ENCODE results near the gene CNOT8. TPM values are rescaled to one million over a fixed set of nuclear protein-coding genes. Genes with fewer than 3 reads are reported as not detected.
"Not testable (repeated sequence)": the region's sequence is repeated elsewhere in the genome, so short reads cannot be mapped to it uniquely, and the experiment has no call there.

The CNOT8 gene
- total RNA-seq, 1 experiment from 2014 or later = 64.3 TPM

GRCh38 chr5:154898210-154898609, 39.8 kb downstream of the CNOT8 start:
- Histone ChIP-seq H3K4me2 (ENCODE audit: low read depth, low read length, poor library complexity, severe bottlenecking) (no peak overlapping the region), H3K27ac (ENCODE audit: low read length) (no peak overlapping the region), H3K36me3 (ENCODE audit: insufficient read depth, low read length) (peaks cover 63% of the 10 kb centered on the region), H3K27me3 (ENCODE audit: low read length) (no peaks in the 10 kb centered on the region), H2AFZ (ENCODE audit: low read length) (no peak overlapping the region), H3K9me3 (ENCODE audit: low read length) (no peaks in the 10 kb centered on the region), H3K4me1 (ENCODE audit: low read length) (no peaks in the 10 kb centered on the region), H3K9me2 (replicated peaks; ENCODE audit: insufficient read depth, low read length) (no peaks in the 10 kb centered on the region), H3K9ac (ENCODE audit: low read length) (no peak overlapping the region), H4K20me1 (ENCODE audit: insufficient read depth, low read depth, low read length) (no peaks in the 10 kb centered on the region), H3K4me3 (ENCODE audit: low read length) (no peak overlapping the region), H3K79me2 (ENCODE audit: low read length) (no peaks in the 10 kb centered on the region)
- no peak for DNase-seq

- H3K9me3 ChIP-seq (ENCODE audit: low read length) = no peaks in the 10 kb centered on the region
- H4K20me1 ChIP-seq (ENCODE audit: insufficient read depth, low read depth, low read length) = no peaks in the 10 kb centered on the region
- H3K27ac ChIP-seq (ENCODE audit: low read length) = no peak overlapping the region
- H2AFZ ChIP-seq (ENCODE audit: low read length) = no peak overlapping the region
- no peak overlapping the region for H3K9ac ChIP-seq (ENCODE audit: low read length)
- H3K27me3 ChIP-seq (ENCODE audit: low read length) = no peaks in the 10 kb centered on the region
- no peaks in the 10 kb centered on the region for H3K4me1 ChIP-seq (ENCODE audit: low read length)
- peaks cover 61% of the 10 kb centered on the region for H3K36me3 ChIP-seq (ENCODE audit: insufficient read depth, low read length)
- no peaks in the 10 kb centered on the region for H3K79me2 ChIP-seq (ENCODE audit: low read length)
- H3K9me2 ChIP-seq (replicated peaks; ENCODE audit: insufficient read depth, low read length) = no peaks in the 10 kb centered on the region
- no peak overlapping the region for H3K4me3 ChIP-seq (ENCODE audit: low read length)
- no peak overlapping the region for H3K4me2 ChIP-seq (ENCODE audit: low read depth, low read length, poor library complexity, severe bottlenecking)
- DNase-seq = no peak
These were observed 40.9 kb downstream of the CNOT8 start for GRCh38 chr5:154899151-154899816.

- peaks cover 64% of the 10 kb centered on the region for H3K36me3 ChIP-seq (ENCODE audit: insufficient read depth, low read length)
- no peak for DNase-seq
These were observed 41.6 kb downstream of the CNOT8 start for GRCh38 chr5:154900066-154900465.

GRCh38 chr5:154901276-154901675, 42.8 kb downstream of the CNOT8 start:
- peaks cover 66% of the 10 kb centered on the region for H3K36me3 ChIP-seq (ENCODE audit: insufficient read depth, low read length)

More at GRCh38 chr5:154900066-154900465, 41.6 kb downstream of the CNOT8 start:
- no peaks in the 10 kb centered on the region for H4K20me1 ChIP-seq (ENCODE audit: insufficient read depth, low read depth, low read length)
- H3K27me3 ChIP-seq (ENCODE audit: low read length) = no peaks in the 10 kb centered on the region
- no peak overlapping the region for H2AFZ ChIP-seq (ENCODE audit: low read length)
- H3K9me3 ChIP-seq (ENCODE audit: low read length) = no peaks in the 10 kb centered on the region
- H3K4me2 ChIP-seq (ENCODE audit: low read depth, low read length, poor library complexity, severe bottlenecking) = no peak overlapping the region
- H3K4me3 ChIP-seq (ENCODE audit: low read length) = no peak overlapping the region
- no peaks in the 10 kb centered on the region for H3K79me2 ChIP-seq (ENCODE audit: low read length)
- no peak overlapping the region for H3K27ac ChIP-seq (ENCODE audit: low read length)
- no peaks in the 10 kb centered on the region for H3K9me2 ChIP-seq (replicated peaks; ENCODE audit: insufficient read depth, low read length)
- H3K9ac ChIP-seq (ENCODE audit: low read length) = no peak overlapping the region
- no peaks in the 10 kb centered on the region for H3K4me1 ChIP-seq (ENCODE audit: low read length)

GRCh38 chr5:154901913-154902312, 43.5 kb downstream of the CNOT8 start:
- no peaks in the 10 kb centered on the region for H4K20me1 ChIP-seq (ENCODE audit: insufficient read depth, low read depth, low read length)
- no peak overlapping the region for H3K9ac ChIP-seq (ENCODE audit: low read length)
- no peak overlapping the region for H2AFZ ChIP-seq (ENCODE audit: low read length)
- H3K4me1 ChIP-seq (ENCODE audit: low read length) = no peaks in the 10 kb centered on the region
- no peak overlapping the region for H3K4me3 ChIP-seq (ENCODE audit: low read length)
- no peak for DNase-seq
- H3K79me2 ChIP-seq (ENCODE audit: low read length) = no peaks in the 10 kb centered on the region
- H3K9me3 ChIP-seq (ENCODE audit: low read length) = no peaks in the 10 kb centered on the region
- H3K36me3 ChIP-seq (ENCODE audit: insufficient read depth, low read length) = peaks cover 68% of the 10 kb centered on the region
- no peak overlapping the region for H3K27ac ChIP-seq (ENCODE audit: low read length)
- no peaks in the 10 kb centered on the region for H3K9me2 ChIP-seq (replicated peaks; ENCODE audit: insufficient read depth, low read length)
- no peak overlapping the region for H3K4me2 ChIP-seq (ENCODE audit: low read depth, low read length, poor library complexity, severe bottlenecking)
- H3K27me3 ChIP-seq (ENCODE audit: low read length) = no peaks in the 10 kb centered on the region

More at GRCh38 chr5:154901276-154901675, 42.8 kb downstream of the CNOT8 start:
- Histone ChIP-seq H2AFZ (ENCODE audit: low read length) (no peak overlapping the region), H3K4me1 (ENCODE audit: low read length) (no peaks in the 10 kb centered on the region), H3K79me2 (ENCODE audit: low read length) (no peaks in the 10 kb centered on the region), H3K27ac (ENCODE audit: low read length) (no peak overlapping the region), H3K27me3 (ENCODE audit: low read length) (no peaks in the 10 kb centered on the region), H3K9me2 (replicated peaks; ENCODE audit: insufficient read depth, low read length) (no peaks in the 10 kb centered on the region), H3K4me2 (ENCODE audit: low read depth, low read length, poor library complexity, severe bottlenecking) (no peak overlapping the region), H3K4me3 (ENCODE audit: low read length) (no peak overlapping the region), H4K20me1 (ENCODE audit: insufficient read depth, low read depth, low read length) (no peaks in the 10 kb centered on the region), H3K9me3 (ENCODE audit: low read length) (no peaks in the 10 kb centered on the region), H3K9ac (ENCODE audit: low read length) (no peak overlapping the region)
- no peak for DNase-seq

GRCh38 chr5:154905601-154906000, 47.2 kb downstream of the CNOT8 start:
- not testable (repeated sequence) for H3K79me2 ChIP-seq (ENCODE audit: low read length); H3K27me3 ChIP-seq (ENCODE audit: low read length); H4K20me1 ChIP-seq (ENCODE audit: insufficient read depth, low read depth, low read length); H2AFZ ChIP-seq (ENCODE audit: low read length); H3K4me1 ChIP-seq (ENCODE audit: low read length); H3K4me2 ChIP-seq (ENCODE audit: low read depth, low read length, poor library complexity, severe bottlenecking); H3K9me3 ChIP-seq (ENCODE audit: low read length); H3K4me3 ChIP-seq (ENCODE audit: low read length); DNase-seq; H3K9ac ChIP-seq (ENCODE audit: low read length); H3K9me2 ChIP-seq (replicated peaks; ENCODE audit: insufficient read depth, low read length); H3K27ac ChIP-seq (ENCODE audit: low read length)
- H3K36me3 ChIP-seq (ENCODE audit: insufficient read depth, low read length) = peaks cover 63% of the 10 kb centered on the region

- no peaks in the 10 kb centered on the region for H3K4me1 ChIP-seq (ENCODE audit: low read length)
- 0 out of 2 replicates have a peak, but pooled peaks cover 3% of the 10 kb centered on the region for H3K79me2 ChIP-seq (ENCODE audit: low read length)
- no peak overlapping the region for H3K9ac ChIP-seq (ENCODE audit: low read length)
- no peaks in the 10 kb centered on the region for H4K20me1 ChIP-seq (ENCODE audit: insufficient read depth, low read depth, low read length)
- no peaks in the 10 kb centered on the region for H3K27me3 ChIP-seq (ENCODE audit: low read length)
- no peaks in the 10 kb centered on the region for H3K9me3 ChIP-seq (ENCODE audit: low read length)
- no peak overlapping the region for H3K4me3 ChIP-seq (ENCODE audit: low read length)
- H3K36me3 ChIP-seq (ENCODE audit: insufficient read depth, low read length) = peaks cover 69% of the 10 kb centered on the region; the same call in 1 of the 2 replicates
- no peak overlapping the region for H3K27ac ChIP-seq (ENCODE audit: low read length)
- DNase-seq = no peak
- no peaks in the 10 kb centered on the region for H3K9me2 ChIP-seq (replicated peaks; ENCODE audit: insufficient read depth, low read length)
- H2AFZ ChIP-seq (ENCODE audit: low read length) = no peak overlapping the region
- no peak overlapping the region for H3K4me2 ChIP-seq (ENCODE audit: low read depth, low read length, poor library complexity, severe bottlenecking)
These were observed 58.4 kb downstream of the CNOT8 start for GRCh38 chr5:154916874-154917273.

- no peak overlapping the region for H3K4me3 ChIP-seq (ENCODE audit: low read length)
- H3K27me3 ChIP-seq (ENCODE audit: low read length) = no peaks in the 10 kb centered on the region
- no peak overlapping the region for H3K9ac ChIP-seq (ENCODE audit: low read length)
- H3K27ac ChIP-seq (ENCODE audit: low read length) = no peak overlapping the region
- peaks cover 62% of the 10 kb centered on the region; the same call in 1 of the 2 replicates for H3K36me3 ChIP-seq (ENCODE audit: insufficient read depth, low read length)
- no peak overlapping the region for H3K4me2 ChIP-seq (ENCODE audit: low read depth, low read length, poor library complexity, severe bottlenecking)
- no peaks in the 10 kb centered on the region for H3K9me3 ChIP-seq (ENCODE audit: low read length)
- DNase-seq = no peak
- H3K4me1 ChIP-seq (ENCODE audit: low read length) = no peaks in the 10 kb centered on the region
- 0 out of 2 replicates have a peak, but pooled peaks cover 3% of the 10 kb centered on the region for H3K79me2 ChIP-seq (ENCODE audit: low read length)
- H2AFZ ChIP-seq (ENCODE audit: low read length) = no peak overlapping the region
- no peaks in the 10 kb centered on the region for H4K20me1 ChIP-seq (ENCODE audit: insufficient read depth, low read depth, low read length)
- no peaks in the 10 kb centered on the region for H3K9me2 ChIP-seq (replicated peaks; ENCODE audit: insufficient read depth, low read length)
These were observed 59.3 kb downstream of the CNOT8 start for GRCh38 chr5:154917757-154918156.

Data from Karpas-422 (cell line).